ENCODE results near the gene RAD51B.

- TF ChIP-seq POLR2A (IDR thresholded peaks at IDR 0.05) (no peak), CTCF (IDR thresholded peaks at IDR 0.05) (no peak), POLR2AphosphoS5 (IDR thresholded peaks at IDR 0.05) (no peak)
Observed at GRCh38 chr14:68701001-68701741, 881.6 kb downstream of the RAD51B start.
